ENCODE results near the gene HBM. TPM values are rescaled to one million over a fixed set of nuclear protein-coding genes. Genes with fewer than 3 reads are reported as not detected.
"Not testable (repeated sequence)": the region's sequence is repeated elsewhere in the genome, so short reads cannot be mapped to it uniquely, and the experiment has no call there.

Gene HBM
- polyA plus RNA-seq, 1 donor (not counting 4 experiments of a cell fraction or from before 2014, with no cell fraction given), result not detected

DNA sequence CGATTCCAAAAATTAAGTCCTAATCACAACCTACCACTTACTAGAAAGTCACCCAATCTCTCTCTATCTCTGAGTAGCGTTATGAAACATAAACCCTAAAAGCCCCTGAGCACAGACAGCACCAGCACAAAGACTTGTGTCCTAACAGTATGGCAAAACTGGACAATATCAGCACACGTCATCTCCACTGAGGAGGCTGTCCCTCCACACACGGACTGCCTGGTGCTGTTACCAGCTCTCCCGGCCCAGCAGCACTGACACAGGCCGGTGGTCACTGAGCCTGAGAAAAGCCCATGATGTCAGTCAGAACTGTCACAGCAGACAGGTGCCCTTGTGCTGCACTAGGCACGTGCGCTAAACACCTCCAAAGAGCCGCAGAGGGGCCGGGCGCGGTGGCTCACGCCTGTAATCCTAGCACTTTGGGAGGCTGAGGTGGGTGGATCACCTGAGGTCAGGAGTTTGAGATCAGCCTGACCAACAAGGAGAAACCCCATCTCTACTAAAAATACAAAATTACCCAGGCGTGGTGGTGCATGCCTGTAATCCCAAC, 45.9 kb downstream of the HBM start:
- H3K27me3 ChIP-seq (ENCODE audit: control insufficient read depth, extremely low read depth, insufficient read depth, low read length); H2AFZ ChIP-seq (ENCODE audit: control insufficient read depth, low read length); DNase-seq (ENCODE audit: low read depth, low spot score); H3K4me1 ChIP-seq (ENCODE audit: control insufficient read depth, extremely low read depth, insufficient read depth, low read length); H3K4me3 ChIP-seq (ENCODE audit: control insufficient read depth in 2 of 3, extremely low read depth in 1 of 3, insufficient read depth in 2 of 3, low read depth in 1 of 3, low read length in 3 of 3); H3K9ac ChIP-seq (ENCODE audit: control insufficient read depth, extremely low read depth, insufficient read depth, low read length); H3K4me2 ChIP-seq (ENCODE audit: control insufficient read depth, extremely low read depth, insufficient read depth, low read depth, low read length); dilution Hi-C loops (cut with MboI; ENCODE audit: extremely low pct_ligation_motif_present, low sequenced_read_pairs); H3K9me3 ChIP-seq (ENCODE audit: control insufficient read depth, low read depth, low read length); H3K27ac ChIP-seq (ENCODE audit: control insufficient read depth, insufficient read depth, low read length); H3K9me1 ChIP-seq (ENCODE audit: control insufficient read depth, extremely low read depth, insufficient read depth, low read length); FAIRE-seq: not testable (repeated sequence)
- Histone ChIP-seq H3K79me2 (ENCODE audit: control insufficient read depth, insufficient read depth, low read length) (peaks cover 60% of the 10 kb centered on the region), H4K20me1 (ENCODE audit: control insufficient read depth, extremely low read depth, insufficient read depth, low read length) (peaks cover 22% of the 10 kb centered on the region), H3K36me3 (ENCODE audit: control insufficient read depth in 2 of 2, extremely low read depth in 1 of 2, insufficient read depth in 2 of 2, low read length in 2 of 2) (peaks cover 20 to 35% of the 10 kb centered on the region in 2 experiments)

DNA sequence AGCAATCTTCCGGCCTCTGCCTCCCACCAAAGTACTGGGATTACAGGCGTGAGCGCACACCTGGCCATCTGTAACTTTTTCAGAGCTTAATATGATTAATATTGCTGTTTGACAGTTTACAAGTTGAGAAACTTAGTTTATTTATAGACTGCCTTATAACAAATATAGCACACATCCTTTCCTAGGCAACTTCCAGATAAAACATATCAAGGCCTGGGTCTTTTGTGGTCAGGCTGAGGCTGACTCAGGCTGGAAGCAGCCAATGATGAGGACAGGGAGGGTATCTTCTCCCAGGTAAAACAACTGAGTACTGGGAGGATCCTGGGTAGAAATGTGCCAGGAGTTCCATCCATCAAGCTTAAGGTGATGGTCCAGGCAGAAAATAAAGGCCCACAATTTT, 47.2 kb downstream of the HBM start:
- H3K79me2 ChIP-seq (ENCODE audit: control insufficient read depth, insufficient read depth, low read length), result peaks cover 64% of the 10 kb centered on the region
- no peak overlapping the region for H3K4me2 ChIP-seq (ENCODE audit: control insufficient read depth, extremely low read depth, insufficient read depth, low read depth, low read length)
- H2AFZ ChIP-seq (ENCODE audit: control insufficient read depth, low read length), result no peak overlapping the region
- no peak for DNase-seq (ENCODE audit: low read depth, low spot score)
- H3K4me3 ChIP-seq (ENCODE audit: control insufficient read depth in 2 of 3, extremely low read depth in 1 of 3, insufficient read depth in 2 of 3, low read depth in 1 of 3, low read length in 3 of 3), result no peak overlapping the region
- H4K20me1 ChIP-seq (ENCODE audit: control insufficient read depth, extremely low read depth, insufficient read depth, low read length), result peaks cover 22% of the 10 kb centered on the region
- H3K36me3 ChIP-seq (ENCODE audit: control insufficient read depth in 2 of 2, extremely low read depth in 1 of 2, insufficient read depth in 2 of 2, low read length in 2 of 2), result peaks cover 16 to 32% of the 10 kb centered on the region in 2 experiments
- H3K9me1 ChIP-seq (ENCODE audit: control insufficient read depth, extremely low read depth, insufficient read depth, low read length), result no peaks in the 10 kb centered on the region
- TF ChIP-seq, protein P1, sequence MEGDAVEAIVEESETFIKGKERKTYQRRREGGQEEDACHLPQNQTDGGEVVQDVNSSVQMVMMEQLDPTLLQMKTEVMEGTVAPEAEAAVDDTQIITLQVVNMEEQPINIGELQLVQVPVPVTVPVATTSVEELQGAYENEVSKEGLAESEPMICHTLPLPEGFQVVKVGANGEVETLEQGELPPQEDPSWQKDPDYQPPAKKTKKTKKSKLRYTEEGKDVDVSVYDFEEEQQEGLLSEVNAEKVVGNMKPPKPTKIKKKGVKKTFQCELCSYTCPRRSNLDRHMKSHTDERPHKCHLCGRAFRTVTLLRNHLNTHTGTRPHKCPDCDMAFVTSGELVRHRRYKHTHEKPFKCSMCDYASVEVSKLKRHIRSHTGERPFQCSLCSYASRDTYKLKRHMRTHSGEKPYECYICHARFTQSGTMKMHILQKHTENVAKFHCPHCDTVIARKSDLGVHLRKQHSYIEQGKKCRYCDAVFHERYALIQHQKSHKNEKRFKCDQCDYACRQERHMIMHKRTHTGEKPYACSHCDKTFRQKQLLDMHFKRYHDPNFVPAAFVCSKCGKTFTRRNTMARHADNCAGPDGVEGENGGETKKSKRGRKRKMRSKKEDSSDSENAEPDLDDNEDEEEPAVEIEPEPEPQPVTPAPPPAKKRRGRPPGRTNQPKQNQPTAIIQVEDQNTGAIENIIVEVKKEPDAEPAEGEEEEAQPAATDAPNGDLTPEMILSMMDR (optimal IDR thresholded peaks at IDR 0.05 in 1 of 3, IDR thresholded peaks at IDR 0.05 in 1 of 3, conservative IDR thresholded peaks at IDR 0.05 in 1 of 3; ENCODE audit: extremely low read depth in 1 of 3, insufficient read depth in 2 of 3, low read length in 3 of 3), result no peak
- no peak for TF ChIP-seq EZH2 (IDR thresholded peaks at IDR 0.05; ENCODE audit: low read length)
- FAIRE-seq, result no peak
- no peaks in the 10 kb centered on the region for H3K4me1 ChIP-seq (ENCODE audit: control insufficient read depth, extremely low read depth, insufficient read depth, low read length)
- no peaks in the 10 kb centered on the region for H3K9me3 ChIP-seq (ENCODE audit: control insufficient read depth, low read depth, low read length)
- no peak overlapping the region for H3K27ac ChIP-seq (ENCODE audit: control insufficient read depth, insufficient read depth, low read length)
- no peaks in the 10 kb centered on the region for H3K27me3 ChIP-seq (ENCODE audit: control insufficient read depth, extremely low read depth, insufficient read depth, low read length)
- no peak overlapping the region for H3K9ac ChIP-seq (ENCODE audit: control insufficient read depth, extremely low read depth, insufficient read depth, low read length)
- dilution Hi-C loops (cut with MboI; ENCODE audit: extremely low pct_ligation_motif_present, low sequenced_read_pairs), result no loop called here

Small RNAs within 50 kb of the gene (small RNA-seq; reads per million reads assigned to genes)
- 0 reads per million in 3 experiments for gene RF00019 (ENCODE audit: insufficient read length in 3 of 3, low read depth in 3 of 3, low replicate concordance in 1 of 3)

Other genes with a start within 250 kb of the HBM start
- 16.3 to 28.8 TPM (median 23.2 TPM) in 3 replicates for gene POLR3K, start 112.4 kb upstream of the HBM start, polyA plus RNA-seq
- gene SNRNP25, start 112.2 kb upstream of the HBM start, polyA plus RNA-seq, result 29.2 to 45.9 TPM (median 44.7 TPM) in 3 replicates
- 20.4 to 37.2 TPM (median 24.0 TPM) in 3 replicates for gene RHBDF1, start 93.3 kb upstream of the HBM start, polyA plus RNA-seq
- 22.7 to 46.8 TPM (median 26.9 TPM) in 3 replicates for gene MPG, start 87.8 kb upstream of the HBM start, polyA plus RNA-seq
- gene NPRL3, start 27.3 kb upstream of the HBM start, polyA plus RNA-seq, result 3.6 to 15.5 TPM (median 4.0 TPM) in 3 replicates
- not detected in 3 replicates for gene HBZ, start 13.3 kb upstream of the HBM start, polyA plus RNA-seq
- gene HBA2, start 6.9 kb downstream of the HBM start, polyA plus RNA-seq, result 0.26 TPM in 1 of 3 replicates, not detected in the others
- 0.24 TPM in 1 of 3 replicates, not detected in the others for gene HBA1, start 10.7 kb downstream of the HBM start, polyA plus RNA-seq
- gene HBQ1, start 14.5 kb downstream of the HBM start, polyA plus RNA-seq, result 0.13 to 0.89 TPM (median 0.20 TPM) in 3 replicates
- gene LUC7L, start 63.5 kb downstream of the HBM start, polyA plus RNA-seq, result 23.7 to 31.2 TPM (median 31.0 TPM) in 3 replicates
- 18.3 to 37.2 TPM (median 18.4 TPM) in 3 replicates for gene FAM234A, start 68.8 kb downstream of the HBM start, polyA plus RNA-seq
- 0.05 TPM in 2 of 3 replicates, not detected in the other for gene RGS11, start 110.0 kb downstream of the HBM start, polyA plus RNA-seq
- gene ARHGDIG, start 114.6 kb downstream of the HBM start, polyA plus RNA-seq, result 0.14 to 0.17 TPM in 2 of 3 replicates, not detected in the other
- gene PDIA2, start 117.2 kb downstream of the HBM start, polyA plus RNA-seq, result 0.18 to 0.46 TPM (median 0.42 TPM) in 3 replicates
- gene AXIN1, start 186.7 kb downstream of the HBM start, polyA plus RNA-seq, result 8.8 to 13.3 TPM (median 11.4 TPM) in 3 replicates
- gene MRPL28, start 204.6 kb downstream of the HBM start, polyA plus RNA-seq, result 115 to 142 TPM (median 128 TPM) in 3 replicates
- 25.5 to 47.7 TPM (median 46.7 TPM) in 3 replicates for gene PGAP6, start 216.0 kb downstream of the HBM start, polyA plus RNA-seq
- gene NME4, start 231.2 kb downstream of the HBM start, polyA plus RNA-seq, result 140 to 246 TPM (median 141 TPM) in 3 replicates
- 14.2 to 28.1 TPM (median 18.8 TPM) in 3 replicates for gene DECR2, start 235.9 kb downstream of the HBM start, polyA plus RNA-seq

Measured in keratinocyte (primary cell).